GM12865 (cell line): ENCODE measurements around the gene TRDMT1.

Source experiments
- DNase-seq: peaks from one replicate; pipeline ENCODE4 v3.0.0; 2010; ENCODE audit warnings: low read depth
- H3K4me3 ChIP-seq: 2 replicates; pipeline ENCODE4 v1.5.1; 2011; ENCODE audit warnings: mild to moderate bottlenecking, low read depth, low read length, control low read depth
- CTCF ChIP-seq: IDR thresholded peaks from 2 replicates; pipeline ENCODE4 v1.5.1; 2011; ENCODE audit warnings: low read length, control low read depth, low read depth, inconsistent platforms; ENCODE audit not compliant: insufficient read depth; ENCODE audit errors: missing control alignments

TRDMT1 gene

GRCh38 chr10:17202506-17202905 is 1.0 kb upstream of the TRDMT1 start:
- no peak for DNase-seq
- no peak for TF ChIP-seq CTCF
- H3K4me3 ChIP-seq: no peak overlapping the region

GRCh38 chr10:17201794-17202116 is 283 bp upstream of the TRDMT1 start:
- H3K4me3 ChIP-seq: peak overlapping the region; percentile 74
- no peak for DNase-seq
- no peak for TF ChIP-seq CTCF

- H3K4me3 ChIP-seq: peak overlapping the region; percentile 74
- no peak for DNase-seq
- no peak for TF ChIP-seq CTCF
Observed at GRCh38 chr10:17200001-17200911, 1.2 kb downstream of the TRDMT1 start.

- no peak for TF ChIP-seq CTCF
- H3K4me3 ChIP-seq: no peak overlapping the region
- DNase-seq: no peak
Observed at GRCh38 chr10:17199351-17199804, 2.1 kb downstream of the TRDMT1 start.

- no peak overlapping the region for H3K4me3 ChIP-seq
- TF ChIP-seq CTCF: no peak
- DNase-seq: no peak
Observed at GRCh38 chr10:17196573-17196972, 4.9 kb downstream of the TRDMT1 start.

- H3K4me3 ChIP-seq: no peak overlapping the region
- no peak for TF ChIP-seq CTCF
- DNase-seq: no peak
Observed at GRCh38 chr10:17196045-17196444, 5.4 kb downstream of the TRDMT1 start.

- TF ChIP-seq CTCF: no peak
- H3K4me3 ChIP-seq: no peak overlapping the region
Observed at GRCh38 chr10:17195083-17195482, 6.4 kb downstream of the TRDMT1 start.

More at GRCh38 chr10:17195083-17195482, 6.4 kb downstream of the TRDMT1 start:
- no peak for DNase-seq
